Hematopoietic multipotent progenitor cell treated with erythropoietin and hydrocortisone succinate and interleukin-3 and kit ligand, for 17 days (in vitro differentiated cells): Measurements from ENCODE around the gene CWC22.
"Not testable (repeated sequence)": the region's sequence is repeated elsewhere in the genome, so short reads cannot be mapped to it uniquely, and the experiment has no call there.

Experiments
- DNase-seq: peaks from one replicate; pipeline ENCODE4 v3.0.0-alpha.2; 2015; ENCODE audit warnings: low spot score

The CWC22 gene

DNA sequence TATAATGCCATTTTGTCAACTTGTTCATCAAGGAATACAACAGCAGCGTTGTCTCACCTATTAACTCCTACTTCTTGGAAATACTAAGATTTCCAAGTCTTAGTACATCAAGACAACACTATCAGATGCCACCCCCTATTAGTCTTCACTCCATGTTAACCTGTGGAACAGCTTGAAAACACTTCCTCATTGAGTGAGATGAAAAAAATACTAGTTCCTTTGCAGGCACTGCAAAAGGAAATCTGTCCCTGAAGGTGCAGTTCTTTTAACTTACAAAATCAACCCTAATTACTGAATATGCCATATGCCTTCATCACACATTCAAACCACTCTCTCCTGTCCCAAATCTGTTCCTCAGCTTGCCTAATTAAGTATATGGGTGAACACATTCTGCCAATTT lies 4.0 kb downstream of the CWC22 start:
- DNase-seq: no peak

DNA sequence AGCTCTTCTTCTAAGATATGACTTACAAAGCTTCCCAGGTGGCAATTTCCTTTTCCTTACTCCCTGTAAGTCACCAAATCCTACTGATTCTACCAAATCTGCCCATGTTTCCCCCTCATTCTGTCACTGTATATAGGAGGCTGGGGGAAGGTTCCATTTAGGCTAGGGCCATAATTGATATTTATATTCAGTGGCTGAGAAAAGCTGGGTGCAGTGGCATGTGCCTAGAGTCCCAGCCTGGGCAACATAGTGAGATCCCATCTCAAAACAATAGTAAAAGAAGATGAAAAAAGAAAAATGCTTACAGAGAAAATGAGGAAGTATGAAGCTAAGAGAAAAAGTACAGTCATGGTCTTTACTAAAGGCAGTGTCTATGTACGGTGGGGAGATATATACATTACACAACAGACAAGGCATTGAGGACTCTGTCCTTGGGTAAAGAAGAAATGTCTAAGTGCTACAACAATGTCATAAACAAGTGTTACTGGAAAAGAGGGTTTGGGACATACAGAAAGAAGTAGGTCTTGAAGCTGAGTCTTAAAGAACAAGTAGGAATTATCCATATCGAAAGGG lies 4.8 kb downstream of the CWC22 start:
- no peak for DNase-seq

DNA sequence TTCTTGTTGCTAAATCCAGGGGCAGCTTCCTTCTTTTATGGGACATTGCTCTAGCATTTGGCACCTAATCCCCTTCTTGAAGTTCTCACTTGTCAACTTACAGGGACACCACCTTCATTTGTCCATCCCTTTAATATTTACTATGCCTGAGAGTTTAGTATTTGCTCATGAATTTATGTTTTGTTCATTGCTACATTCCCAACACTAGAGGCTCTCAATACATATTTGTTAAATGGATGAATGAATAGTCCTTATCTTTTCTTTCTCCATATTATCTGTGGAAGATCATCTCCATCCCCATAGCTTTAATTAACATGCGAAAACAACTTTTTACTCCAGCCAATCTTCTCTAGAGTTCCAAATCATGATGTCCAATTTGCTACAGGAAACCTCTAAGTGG lies 5.4 kb downstream of the CWC22 start:
- DNase-seq: no peak

DNA sequence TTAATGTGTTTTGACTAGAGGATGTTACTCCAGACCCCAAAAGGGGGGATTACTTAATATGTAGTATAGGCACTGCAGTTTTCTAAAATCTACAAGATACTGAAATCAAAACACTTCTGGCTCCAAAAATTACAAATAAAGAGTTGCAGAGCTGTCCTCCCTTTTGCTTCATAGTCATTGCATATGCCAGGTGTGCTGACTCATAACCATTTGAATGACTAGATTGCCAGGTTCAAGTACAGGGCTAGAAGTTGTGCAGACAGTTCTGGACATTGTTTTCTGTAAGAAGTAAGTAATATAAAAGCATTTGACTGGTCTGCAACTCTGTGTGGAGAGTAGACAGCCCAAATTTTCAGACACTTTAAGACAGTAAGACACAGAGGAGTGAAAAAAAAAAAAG lies 6.7 kb downstream of the CWC22 start:
- no peak for DNase-seq

DNA sequence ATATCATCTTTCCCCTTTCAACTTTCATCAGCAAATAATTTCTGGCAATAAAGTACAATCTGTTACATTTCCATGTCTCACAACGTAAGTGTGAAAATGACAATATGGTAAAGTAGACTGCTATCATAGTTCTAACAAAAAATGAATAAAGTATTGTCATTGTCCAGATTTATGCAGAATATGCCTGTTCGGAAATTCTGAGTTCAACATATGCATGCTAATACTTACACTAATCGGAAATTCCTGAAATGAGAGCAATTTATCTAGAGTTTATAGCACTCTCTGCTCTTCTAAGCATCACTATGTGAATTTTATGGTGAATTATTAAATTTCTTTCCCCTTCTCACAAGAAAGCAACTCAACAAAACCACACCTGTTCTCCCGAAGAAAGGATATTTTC lies 8.1 kb downstream of the CWC22 start:
- no peak for DNase-seq

DNA sequence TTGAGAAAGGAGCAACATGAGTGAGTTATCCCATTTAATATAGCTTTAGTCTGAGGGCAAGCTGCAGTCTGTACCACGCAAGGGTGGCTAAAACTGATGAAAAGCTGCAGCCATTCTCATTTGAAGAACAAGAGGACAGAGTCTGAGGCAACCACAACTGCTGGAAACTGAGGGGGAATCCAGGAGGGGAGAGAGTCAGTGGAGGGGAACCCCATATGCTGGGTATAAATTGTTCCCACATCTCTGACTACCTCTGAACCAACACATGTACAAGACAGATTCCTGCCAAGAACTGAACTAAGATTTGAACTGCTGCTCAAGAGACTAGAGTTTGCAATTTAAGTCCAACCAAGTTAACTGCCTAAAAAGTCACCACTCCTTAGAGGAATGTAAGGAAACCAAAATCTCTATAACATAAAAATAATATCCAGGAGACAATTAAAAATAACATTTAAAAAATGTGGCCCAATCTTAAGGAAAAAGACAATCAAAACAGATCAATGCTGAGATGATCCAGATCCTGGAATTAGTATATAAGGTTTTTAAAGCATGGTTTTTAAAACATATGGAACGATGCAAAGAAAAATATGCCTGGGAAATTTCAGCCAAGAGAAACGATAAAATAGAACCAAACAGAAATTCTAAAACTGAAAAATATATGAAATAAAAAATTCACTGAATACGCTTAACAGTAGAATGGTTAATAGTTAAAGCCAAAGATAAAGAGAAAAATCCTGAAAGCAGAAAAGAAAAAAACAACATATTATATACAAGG lies 11.2 kb downstream of the CWC22 start:
- DNase-seq: no peak

DNA sequence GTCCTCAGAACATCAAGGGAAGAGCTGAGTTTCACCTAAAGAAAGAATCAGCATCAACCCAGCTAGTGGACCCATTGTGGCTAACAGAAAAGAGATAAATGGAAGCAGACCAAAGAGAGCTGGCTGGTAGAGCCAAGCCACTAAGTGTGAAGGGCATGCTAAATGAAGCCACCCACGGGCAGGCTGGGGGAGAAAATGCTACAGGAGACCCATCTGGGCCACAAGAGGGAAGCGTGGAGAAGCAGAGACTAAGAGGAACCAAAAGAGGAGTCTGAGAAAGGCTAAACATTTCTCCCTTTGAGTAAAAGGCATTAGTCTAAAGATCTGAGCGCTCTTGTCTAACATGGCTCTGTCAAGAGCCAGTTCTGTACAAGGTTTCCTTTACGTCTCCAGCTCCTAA lies 15.8 kb downstream of the CWC22 start:
- DNase-seq: no peak

DNA sequence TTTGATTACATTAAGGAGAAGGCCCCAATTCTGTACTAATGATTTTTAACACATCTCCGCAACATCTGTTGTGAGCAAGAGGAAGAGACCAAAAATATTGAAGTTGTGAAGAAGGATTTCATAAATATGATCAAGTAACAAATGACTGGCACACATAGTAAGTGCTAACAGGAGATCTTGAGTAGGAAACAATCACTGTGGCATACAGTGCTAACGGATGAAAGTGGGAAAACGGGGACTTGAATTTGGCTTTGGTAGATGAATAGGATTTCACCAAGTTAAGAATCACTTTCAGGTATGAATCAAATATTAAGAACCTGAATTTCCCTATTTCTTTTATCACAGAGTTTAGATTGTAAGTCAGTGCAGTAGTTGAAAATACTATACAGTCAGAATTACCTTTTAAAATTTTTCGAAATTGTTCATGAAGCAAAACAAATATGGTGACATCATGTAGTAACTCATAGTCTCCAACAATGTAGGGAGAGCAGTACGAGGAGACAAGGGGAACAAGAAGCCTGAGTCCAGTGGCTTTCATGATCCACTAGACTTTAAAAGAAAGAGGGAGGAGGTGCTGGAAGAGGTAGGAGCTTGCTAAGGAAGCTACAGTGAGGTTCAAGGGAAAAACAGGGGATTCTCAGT lies 16.3 kb downstream of the CWC22 start:
- no peak for DNase-seq

DNA sequence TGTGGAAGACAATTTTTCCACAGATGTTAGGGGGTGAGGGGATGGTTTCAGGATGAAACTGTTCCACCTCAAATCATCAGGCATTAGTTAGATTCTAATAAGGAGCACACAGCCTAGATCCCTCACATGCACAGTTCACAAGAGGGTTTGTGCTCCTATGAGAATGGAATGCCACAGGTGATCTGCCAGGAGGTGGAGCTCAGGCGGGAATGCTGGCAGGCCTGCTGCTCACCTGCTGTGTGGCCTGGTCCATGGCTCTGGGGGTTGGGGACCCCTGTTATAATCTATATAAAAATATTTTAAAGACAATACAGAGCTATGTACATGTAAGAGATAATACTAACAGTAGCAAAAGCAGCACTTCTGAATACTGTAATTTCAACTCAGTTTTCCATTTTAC lies 19.2 kb downstream of the CWC22 start:
- DNase-seq: no peak

DNA sequence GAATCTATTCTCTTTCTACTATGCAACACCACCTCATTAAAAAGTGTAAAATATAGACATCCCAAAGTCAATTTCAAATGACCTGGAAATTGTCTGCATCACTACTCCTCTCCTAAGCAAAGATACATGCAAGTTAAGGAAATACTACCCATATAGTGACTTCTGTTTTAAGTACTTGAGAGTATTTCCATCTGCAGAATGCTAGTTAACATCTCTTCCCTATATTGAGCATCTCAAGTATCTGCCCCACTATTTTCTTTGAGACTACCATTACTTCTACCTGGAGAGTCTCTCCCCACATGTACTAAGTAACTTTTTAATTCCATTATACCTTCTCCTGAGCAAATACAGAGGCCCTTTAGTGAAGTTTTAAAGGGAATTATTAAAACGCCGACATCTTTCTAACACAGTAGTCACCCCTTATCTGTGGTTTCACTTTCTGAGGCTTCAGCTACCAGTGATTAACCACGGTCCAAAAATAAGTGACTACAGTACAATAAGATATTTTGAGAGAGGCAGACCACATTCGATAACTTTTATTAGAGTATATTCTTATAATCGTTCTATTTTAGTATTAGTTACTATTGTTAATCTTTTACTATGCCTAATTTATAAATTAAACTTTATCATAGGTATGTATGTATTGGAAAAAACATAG lies 21.8 kb downstream of the CWC22 start:
- no peak for DNase-seq

DNA sequence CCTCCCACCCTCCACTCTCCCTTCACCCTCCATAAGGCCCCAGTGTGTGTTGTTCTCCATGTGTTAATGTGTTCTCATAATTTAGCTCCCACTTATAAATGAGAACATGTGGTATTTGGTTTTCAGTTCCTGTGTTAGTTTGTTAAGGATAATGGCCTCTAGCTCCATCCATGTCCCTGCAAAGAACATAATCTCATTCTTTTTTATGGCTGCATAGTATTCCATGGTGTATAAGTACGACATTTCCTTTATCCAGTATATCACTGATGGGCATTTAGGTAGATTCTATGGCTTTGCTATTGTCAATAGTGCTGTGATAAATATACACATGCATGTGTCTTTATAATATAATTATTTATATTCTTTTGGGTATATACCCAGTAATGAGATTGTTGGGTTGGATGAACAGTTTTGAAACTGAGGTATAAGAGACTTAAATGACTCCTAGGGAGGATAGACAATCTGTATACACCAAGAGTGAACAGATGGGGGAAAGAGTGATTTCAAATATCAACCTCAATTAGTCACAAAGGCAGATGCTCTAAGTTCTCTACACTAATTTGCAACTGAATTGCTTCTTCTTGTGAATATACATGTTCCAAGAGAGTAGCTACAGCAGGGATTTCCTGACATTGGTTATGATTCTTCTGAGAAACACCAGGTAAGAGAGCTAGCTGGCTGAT lies 23.7 kb downstream of the CWC22 start:
- no peak for DNase-seq

DNA sequence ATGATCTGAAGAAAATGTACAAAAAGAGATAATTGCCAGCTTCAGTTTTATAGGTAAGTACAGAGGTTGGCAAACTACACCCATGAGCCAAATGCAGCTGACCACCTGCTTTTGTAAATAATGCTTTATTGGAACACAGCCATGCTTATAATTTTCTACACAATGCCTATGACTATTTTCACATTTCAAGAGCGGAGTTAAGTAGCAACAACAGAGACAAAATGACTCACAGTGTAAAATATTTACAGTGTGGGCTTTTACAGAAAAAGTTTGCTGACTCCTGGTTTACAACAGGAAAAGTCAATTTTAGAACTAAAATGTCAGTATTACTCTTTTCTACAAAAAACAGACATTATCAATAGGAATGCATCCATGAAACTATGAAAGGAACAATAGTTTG lies 26.0 kb downstream of the CWC22 start:
- no peak for DNase-seq

DNA sequence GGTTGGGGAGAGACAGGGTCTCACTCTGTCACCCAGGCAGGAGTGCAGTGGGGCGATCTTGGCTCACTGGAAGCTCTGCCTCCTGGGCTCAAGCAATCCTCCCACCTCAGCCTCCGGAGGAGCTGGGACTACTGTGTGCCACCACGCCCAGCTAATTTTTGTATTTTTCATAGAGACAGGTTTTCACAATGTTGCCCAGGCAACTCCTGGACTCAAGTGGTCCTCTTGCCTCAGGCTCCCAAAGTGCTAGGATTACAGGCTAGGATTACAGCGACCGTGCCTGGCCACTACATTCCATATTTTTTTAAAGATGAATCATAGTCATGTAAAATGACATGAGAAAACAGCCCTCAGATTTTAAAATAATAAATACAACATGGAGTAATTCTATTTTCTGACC lies 32.3 kb downstream of the CWC22 start:
- DNase-seq: no peak

DNA sequence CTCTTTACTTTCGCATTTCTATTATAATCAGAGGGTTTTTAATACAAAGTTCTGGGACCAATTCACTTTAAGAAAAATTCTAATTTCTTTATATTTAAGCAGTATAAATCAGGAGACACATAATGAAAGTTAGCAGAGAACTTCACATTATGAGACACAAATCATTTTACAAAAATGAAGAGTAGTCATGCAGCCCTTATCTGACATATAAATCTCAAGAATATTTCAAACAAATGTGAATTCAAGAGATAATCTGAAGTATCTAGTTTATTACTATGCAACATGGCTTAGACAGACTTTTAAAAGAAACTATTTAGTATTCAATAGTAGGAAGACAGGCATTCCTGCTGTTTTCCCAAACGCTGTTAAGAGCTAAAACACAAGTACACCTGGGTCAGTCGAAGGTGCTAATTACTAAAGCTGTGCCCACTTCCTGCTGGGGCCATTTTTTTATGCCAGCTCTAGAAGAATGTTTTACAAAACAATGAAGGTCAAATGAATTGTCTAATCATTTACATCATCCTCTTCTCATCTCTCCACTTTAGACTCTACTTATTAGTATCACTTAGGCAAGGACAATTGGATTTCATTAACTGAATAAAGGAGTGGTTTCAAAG lies 40.2 kb downstream of the CWC22 start:
- DNase-seq: no peak

DNA sequence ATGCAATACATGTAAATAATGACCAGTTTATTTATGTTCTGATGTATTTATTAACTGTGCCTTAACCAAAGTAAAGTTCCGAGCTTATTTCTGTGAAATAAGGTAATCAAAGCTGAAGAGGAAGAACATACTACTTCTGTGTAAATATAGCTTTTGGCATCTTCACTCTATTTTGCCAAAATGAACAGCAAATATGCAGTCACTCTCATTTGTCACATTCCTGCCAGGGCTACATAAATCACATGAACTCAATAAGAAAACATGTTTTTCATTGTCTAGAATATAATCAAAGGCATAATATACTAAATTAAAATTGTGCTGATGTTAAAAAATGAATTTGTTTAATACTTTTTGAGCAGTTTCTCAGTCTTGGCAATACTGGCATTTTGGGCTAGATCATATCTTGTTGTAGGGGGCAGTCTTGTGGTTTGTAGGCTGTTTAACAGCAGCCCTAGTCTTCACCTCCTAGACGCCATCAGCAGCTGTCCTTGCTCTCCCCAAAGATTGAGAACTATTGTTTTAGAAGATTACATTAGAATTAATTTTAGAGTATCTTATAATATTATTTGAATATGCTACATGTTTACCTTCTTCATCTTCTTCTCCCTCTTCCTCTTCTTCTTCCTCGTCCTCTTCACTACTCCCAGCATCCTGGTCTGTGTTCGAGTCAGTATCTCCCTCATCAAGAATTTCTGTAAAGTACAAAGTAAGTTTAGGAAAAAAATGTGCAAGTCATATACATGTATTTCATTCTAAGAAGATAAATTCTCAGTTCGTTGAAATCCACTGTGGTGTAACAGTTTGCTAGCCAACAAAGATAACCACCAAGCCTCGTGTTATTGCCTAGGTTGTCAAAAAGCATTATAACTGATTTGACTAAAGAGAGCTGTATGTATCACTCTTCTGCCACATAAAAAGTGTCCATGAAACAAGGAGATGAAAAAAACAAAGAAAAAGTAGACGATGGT lies 41.5 kb downstream of the CWC22 start:
- DNase-seq: peak; percentile 17

DNA sequence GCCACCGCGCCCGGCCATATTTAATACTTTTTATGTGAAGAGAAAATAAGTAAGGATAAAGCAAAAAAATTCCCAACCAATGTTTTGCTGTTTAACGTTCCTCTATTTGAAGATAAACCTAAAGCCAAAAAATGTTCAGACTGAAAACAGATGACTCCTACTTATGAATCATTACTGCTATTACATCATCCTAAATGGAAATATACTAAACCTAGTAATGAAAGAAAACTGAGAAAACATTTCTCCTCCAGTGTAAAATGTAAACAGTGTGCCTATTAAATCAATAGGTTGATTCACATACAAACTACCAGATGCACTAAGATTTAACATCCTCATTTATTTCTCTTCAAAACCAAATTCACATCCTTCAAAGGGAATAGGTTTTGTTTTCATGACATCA lies 43.5 kb downstream of the CWC22 start:
- peak; percentile 17 for DNase-seq

DNA sequence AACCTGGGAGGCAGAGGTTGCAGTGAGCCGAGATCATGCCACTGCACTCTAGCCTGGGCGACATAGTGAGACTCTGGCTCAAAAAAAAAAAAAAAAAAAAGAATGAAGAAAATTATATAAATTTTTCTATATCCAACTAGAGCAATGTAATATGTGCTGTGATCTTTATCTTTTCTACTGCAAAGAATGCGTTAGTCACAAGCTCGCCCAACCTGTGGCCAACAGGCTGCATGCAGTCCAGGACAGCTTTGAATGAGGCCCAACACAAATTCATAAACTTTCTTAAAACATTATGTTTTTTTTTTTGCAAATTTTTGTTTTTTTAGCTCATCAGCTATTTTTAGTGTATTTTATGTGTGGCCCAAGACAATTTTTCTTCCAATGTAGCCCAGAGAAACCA lies 48.8 kb downstream of the CWC22 start:
- not testable (repeated sequence) for DNase-seq

DNA sequence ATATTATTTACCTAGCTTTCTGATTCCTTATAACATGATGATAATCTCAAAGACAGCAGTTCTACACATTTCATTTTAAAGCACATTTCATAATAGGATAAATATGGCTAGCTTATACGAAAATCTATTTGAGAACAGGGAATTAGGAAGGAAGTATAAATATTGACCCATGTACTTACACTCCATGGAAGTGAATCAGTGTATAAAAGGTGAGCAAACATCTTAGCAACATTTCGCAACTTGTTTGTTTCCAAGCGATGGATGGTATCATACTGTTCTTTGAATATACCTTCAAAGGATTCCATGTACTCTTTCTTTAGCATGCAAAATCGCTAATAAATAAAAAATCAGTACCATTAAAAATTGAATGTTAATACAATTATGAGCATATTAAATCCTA lies 53.1 kb downstream of the CWC22 start:
- no peak for DNase-seq

DNA sequence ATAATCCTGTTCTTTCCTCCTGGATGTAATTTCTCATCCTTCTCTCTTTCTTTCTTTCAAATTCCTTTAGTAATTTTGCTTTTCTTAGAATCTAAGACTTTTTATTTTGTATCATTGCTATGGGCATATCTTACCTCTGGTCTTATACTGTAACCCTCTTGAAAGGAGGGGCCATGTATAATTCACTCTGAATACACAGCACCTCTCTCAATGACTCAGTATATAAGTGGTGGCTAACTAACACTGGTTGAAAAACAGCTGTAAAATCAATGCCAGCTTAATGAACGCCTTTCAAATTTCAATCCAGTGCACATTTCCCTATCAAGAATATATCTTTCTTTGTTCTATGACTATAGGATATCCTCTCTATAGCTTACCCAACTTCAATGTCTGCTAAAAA lies 53.7 kb downstream of the CWC22 start:
- no peak for DNase-seq

DNA sequence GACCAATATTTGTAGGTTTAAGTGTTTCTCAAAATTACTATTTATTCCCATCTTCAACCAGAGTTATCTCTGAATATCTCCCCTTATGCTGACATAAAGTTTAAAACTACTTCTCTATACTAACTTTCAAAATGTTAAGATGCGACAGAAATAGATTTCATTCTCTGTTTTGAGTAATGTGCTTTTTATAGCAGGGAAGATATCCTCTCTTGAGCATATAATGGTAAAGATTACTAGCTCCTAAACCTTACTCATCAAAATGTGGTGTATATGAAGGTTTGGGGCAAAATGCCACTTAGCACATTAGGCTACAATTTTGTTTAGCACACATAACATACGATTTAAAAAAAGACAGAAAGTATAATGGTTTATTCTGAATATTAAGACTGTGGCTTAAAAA lies 54.4 kb downstream of the CWC22 start:
- no peak for DNase-seq

DNA sequence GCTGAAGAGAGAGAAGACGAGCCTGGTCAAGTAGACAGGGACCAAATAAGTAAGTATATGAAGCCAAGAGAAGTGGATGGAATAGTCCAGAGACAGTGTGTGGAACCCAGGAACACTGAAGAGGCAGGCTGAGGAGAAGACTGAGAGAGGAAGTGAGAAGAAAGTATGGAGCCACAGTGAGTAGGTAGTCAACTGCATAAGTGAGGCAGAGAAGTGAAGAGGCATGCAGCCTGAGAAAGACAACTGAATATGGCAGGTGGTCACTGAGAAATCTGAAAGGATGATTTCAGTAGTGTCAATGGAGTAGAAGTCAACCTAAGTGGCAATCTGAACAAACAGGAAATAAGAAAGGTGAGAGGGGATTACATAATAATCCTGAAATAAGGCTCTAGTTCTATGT lies 55.4 kb downstream of the CWC22 start:
- no peak for DNase-seq
